CD4-positive, alpha-beta T cell treated with Interleukin-17A for 4 hours (primary cell): ENCODE results near the gene WASF1.
"Not testable (repeated sequence)": the region's sequence is repeated elsewhere in the genome, so short reads cannot be mapped to it uniquely, and the experiment has no call there.

Source experiments
- DNase-seq: peaks from one replicate; pipeline ENCODE4 v3.0.0-alpha.2; 2020; ENCODE audit warnings: mixed read lengths

Gene WASF1

GRCh38 chr6:110170081-110170480, 9.4 kb downstream of the WASF1 start:
- DNase-seq = no peak

- no peak for DNase-seq
These were observed 21.0 kb downstream of the WASF1 start for GRCh38 chr6:110158479-110158878.

DNA sequence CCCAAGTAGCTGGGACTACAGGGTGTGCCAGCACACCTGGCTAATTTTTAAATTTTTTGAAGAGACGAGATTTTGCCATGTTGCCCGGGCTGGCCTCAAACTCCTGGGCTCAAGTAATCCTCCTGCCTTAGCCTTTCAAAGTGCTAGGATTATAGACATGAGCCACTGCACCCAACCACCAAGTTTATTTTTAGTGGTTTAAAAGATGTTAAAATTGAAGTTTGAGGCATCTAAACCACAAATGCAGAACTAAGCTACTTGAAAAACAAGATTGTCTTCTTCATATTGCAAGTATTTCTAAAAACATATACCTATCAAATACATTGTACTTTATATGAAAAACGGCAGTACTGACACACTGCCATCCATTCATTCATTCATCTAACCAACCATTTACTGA, 31.6 kb downstream of the WASF1 start:
- DNase-seq = no peak

DNA sequence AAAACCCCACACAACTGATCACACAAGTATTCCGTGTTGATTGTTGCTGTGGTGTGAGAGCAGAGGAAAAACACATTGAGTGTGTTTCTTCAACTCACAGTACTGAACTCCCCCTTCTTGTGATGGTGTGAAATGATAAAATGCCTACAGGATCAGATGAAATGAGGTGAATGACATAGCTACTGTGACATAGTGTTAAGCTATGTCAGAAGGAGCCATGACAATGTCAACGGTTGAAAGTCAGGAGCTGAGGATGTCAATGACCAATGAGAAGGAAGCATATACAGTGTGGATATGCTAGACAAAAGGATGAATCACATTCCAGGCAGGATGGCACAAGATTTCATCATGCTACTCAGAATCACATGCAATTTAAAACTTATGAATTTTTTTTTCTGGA, 38.8 kb downstream of the WASF1 start:
- no peak for DNase-seq

DNA sequence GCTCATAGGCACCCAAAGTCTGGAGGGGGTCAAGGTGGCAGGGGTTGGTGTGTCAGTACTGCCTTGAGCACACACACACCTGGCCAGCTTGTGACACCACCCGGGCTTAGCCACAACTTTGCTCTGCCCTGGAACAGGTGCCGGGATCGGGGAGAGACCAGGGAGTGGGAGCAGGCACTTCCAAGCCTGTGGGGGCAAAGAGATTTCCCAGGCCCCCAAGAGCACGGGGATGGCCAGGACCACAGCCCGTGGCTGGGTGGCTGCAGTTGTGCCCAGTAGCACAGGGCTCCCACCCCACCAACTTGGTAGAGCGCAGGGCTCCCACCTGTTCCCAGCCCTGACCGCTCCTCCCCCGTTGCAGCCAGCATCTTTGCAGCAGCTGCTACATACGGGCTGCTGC, 40.4 kb downstream of the WASF1 start:
- DNase-seq = no peak

DNA sequence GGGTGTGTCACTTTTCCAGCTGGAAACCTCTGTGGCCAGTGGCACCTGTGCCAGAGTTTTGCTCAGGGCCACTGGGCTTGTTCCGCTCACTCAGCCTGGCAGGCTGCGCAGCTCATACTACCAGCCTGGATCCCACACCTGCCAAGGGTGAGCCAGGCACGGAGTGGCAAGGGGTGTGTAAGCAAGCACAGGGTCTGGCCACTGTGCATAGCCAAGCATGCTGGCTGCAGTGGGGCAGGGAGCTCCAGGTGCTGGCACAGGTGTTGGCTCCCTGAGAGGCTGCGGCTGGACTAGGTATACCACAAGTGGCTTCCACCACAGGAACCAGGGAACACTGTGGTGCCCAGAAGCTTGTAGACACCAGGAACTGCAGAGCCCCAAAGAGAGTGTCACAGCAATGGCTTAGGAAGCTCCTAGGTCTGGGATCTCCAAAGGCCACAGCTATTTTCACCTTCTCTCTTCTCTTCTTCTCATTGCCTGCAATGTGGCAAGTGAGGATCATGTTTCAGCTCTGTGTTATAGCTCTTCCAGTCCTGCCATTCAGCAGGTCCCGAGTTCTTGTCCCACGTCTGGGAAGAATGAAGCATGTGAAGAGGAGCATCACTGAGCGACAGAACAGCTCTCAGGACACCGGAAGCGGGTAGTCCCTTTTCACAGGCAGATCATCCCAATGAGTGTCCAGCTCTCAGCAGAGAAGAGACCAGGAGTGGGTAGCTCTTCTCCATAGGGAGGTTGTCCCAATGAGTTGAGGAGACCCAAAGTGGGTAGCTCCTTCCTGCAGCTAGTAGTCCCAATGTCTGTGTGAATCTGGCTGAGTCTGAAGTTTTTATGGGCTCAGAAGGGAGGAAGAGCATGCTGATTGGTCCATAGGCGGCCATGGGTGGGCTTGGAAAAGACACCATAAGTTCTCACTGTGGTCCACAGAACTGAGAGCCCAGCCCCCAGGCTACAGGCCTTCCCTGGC, 41.3 kb downstream of the WASF1 start:
- DNase-seq = no peak

DNA sequence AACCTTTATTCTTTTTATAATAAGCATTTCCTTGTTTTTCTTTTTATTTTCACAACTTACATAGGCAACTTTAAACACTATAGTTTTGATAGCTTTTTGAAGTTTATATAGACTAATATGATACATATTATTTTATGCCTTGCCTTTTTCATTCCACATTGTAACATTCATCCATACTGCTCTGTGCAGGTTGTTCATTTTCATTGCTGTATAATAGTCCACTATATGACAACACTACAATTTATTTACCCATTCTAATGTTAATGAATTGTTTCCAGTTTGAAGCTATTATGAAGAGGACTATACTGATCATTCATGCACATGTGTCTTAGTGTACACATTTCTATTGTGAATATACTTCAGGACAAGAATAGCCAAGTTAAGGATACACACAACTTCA, 49.1 kb downstream of the WASF1 start:
- no peak for DNase-seq

- DNase-seq = no peak
These were observed 51.1 kb downstream of the WASF1 start for GRCh38 chr6:110128418-110128817.

GRCh38 chr6:110125361-110125760, 54.1 kb downstream of the WASF1 start:
- DNase-seq = no peak

- DNase-seq = not testable (repeated sequence)
These were observed 57.8 kb downstream of the WASF1 start for GRCh38 chr6:110121655-110122054.

DNA sequence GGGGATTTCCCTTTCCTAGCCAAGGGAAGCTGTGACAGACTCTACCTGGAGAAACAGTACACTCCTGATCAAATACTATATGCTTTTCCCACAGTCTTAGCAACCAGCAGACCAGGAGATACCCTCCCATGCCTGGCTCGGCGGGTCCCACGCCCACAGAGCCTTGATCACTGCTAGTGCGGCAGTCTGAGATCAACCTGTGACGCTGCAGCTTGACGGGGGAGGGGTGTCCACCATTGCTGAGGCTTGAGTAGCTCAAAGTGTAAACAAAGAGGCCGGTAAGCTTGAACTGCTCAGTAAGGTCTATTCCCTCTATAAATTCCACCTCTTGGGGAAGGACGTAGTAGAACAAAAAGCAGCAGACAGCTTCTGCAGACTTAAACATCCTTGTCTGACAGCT, 63.2 kb downstream of the WASF1 start:
- no peak for DNase-seq

GRCh38 chr6:110114004-110114403, 65.5 kb downstream of the WASF1 start:
- no peak for DNase-seq

DNA sequence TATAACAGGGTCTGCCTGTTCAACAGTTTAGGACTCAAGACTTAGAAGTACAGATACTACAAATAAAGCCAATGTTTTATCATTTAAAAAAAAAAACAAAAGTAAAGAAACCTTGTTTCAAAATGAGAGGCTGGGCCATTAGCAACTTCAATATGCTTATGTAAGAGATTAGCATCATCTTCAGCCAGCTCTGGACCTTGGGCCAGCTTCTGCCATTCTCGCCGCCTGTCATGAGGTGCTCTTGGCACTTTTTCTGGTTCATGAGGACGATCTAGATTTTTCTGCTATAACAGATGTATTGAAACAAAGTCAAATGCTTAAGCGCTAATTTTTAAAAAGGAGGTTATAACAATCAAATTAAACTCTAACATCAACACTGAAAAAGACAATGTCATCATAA, 74.2 kb downstream of the WASF1 start:
- DNase-seq = no peak

DNA sequence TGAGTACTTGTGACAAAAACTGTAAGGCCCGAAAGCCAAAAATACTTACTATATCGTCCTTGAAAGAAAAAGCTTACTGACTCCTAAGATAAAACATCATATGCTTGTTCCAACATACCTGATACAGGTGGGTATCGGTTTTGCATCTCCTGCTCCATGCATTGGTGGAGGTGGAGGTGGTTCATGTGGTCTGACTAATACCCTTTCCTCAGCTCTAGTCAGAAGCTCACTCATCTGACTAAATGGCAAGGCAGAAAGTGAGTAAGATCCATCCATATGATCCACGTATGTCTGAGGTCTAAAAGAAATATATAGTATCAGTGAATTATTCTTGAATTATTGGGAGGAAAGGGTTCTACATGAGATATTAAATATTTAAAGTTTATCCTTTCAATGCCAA, 76.2 kb downstream of the WASF1 start:
- DNase-seq = no peak

DNA sequence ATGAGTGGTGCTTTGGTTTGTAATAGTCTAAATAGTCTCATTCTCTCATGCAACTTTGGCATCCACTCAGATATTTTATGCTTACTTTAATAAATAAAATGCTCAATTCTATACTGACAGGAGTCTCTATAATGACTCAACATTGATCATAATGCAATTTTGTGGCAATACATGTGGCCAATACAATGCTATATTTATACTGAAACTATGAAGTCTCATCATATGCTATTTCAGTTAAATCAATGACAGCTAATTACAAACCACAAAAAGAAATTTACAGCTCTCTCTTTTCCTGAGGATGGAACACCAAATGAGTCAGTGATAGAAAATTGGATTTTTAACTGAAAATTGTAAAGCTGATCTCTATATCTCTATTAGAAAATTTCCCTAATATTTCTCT, 77.1 kb downstream of the WASF1 start:
- DNase-seq = no peak

- no peak for DNase-seq
These were observed 77.6 kb downstream of the WASF1 start for GRCh38 chr6:110101885-110102284.

GRCh38 chr6:110098511-110099116, 80.9 kb downstream of the WASF1 start:
- no peak for DNase-seq

GRCh38 chr6:110097443-110097842, 82.0 kb downstream of the WASF1 start:
- DNase-seq = no peak

- DNase-seq = no peak
These were observed 83.5 kb downstream of the WASF1 start for GRCh38 chr6:110095935-110096334.

DNA sequence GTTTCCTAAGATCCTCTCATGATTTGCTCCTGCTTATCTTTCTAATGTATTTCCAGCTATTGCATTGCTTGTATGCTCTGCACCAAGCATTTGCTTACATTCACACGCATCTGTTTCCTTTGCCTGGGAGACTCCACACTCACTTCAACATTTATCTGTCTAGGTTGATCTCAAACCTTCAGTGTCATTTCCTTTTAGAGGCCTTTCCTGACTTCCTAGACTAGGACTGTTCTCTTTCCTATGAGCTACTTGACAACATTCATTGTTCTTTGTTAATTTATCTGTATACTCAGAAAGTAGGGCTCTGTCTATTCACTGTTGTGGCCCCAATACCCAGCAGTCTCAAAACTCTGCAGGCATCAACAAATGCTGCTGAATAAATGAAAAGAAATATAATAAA, 84.4 kb downstream of the WASF1 start:
- no peak for DNase-seq

GRCh38 chr6:110093981-110094380, 85.5 kb downstream of the WASF1 start:
- no peak for DNase-seq

- no peak for DNase-seq
These were observed 88.6 kb downstream of the WASF1 start for GRCh38 chr6:110090876-110091275.

DNA sequence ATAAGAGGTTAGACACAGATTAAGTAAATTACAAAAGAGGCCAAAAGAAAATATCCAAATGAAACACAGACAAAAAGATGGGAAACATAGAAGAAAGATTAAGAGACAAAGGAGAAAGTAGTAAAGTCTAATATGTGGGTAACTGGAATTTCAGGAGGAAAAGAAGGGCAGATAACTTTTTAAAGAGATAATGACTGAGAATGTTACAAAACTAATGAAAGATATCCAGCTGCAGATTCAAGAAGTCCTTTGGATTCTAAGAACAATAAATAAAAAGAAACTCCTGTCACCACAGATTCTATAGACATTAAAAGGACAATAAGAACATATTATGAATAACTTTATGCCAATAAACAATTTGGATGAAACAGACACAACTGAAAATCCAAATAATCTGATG, 90.1 kb downstream of the WASF1 start:
- DNase-seq = no peak

DNA sequence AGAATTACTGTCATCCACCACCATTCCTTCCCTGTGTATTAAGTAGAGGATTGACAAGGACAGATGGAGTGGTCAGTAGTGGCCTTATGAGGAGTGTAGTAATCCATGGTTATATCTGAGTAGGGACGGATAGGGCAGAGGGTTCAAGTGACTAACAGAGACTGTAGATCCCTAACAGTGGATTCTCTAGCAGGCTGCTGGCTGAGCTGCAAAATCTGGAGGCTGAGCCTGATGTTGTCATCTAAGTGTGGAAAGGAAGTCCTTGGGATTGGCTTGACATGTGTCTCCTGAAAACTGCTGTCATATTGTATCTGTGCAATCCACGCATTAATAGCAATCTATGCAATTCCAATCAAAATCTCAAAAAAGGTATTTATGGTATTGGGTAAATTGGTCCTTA, 94.2 kb downstream of the WASF1 start:
- DNase-seq = no peak
